MM.1S (cell line): ENCODE measurements around the gene IDH3G.

Experiments
- DNase-seq: peaks from one replicate; pipeline ENCODE4 v3.0.0-alpha.2; 2015
- H2AFZ ChIP-seq: fragments of 300-600 bp; sonication (generic); 2 replicates; pipeline ENCODE4 v1.6.0; 2016; ENCODE audit warnings: antibody characterized with exemption, low read length
- H3F3A ChIP-seq: fragments of 300-600 bp; sonication (generic); 2 replicates; pipeline ENCODE4 v1.6.1; 2016; ENCODE audit warnings: mild to moderate bottlenecking, antibody characterized with exemption, low read length, moderate library complexity, mixed read lengths; ENCODE audit not compliant: insufficient read depth
- H3K27ac ChIP-seq: fragments of 300-600 bp; sonication (generic); 2 replicates; pipeline ENCODE4 v1.5.1; 2016; ENCODE audit warnings: mild to moderate bottlenecking, low read length
- H3K27me3 ChIP-seq: fragments of 300-600 bp; sonication (generic); replicated peaks from 2 replicates; pipeline ENCODE4 v1.6.0; 2016; ENCODE audit warnings: low read length; ENCODE audit not compliant: insufficient read depth
- H3K36me3 ChIP-seq: fragments of 300-600 bp; sonication (generic); replicated peaks from 2 replicates; pipeline ENCODE4 v1.6.1; 2016; ENCODE audit warnings: mild to moderate bottlenecking, low read length, mixed read lengths; ENCODE audit not compliant: insufficient read depth
- H3K4me1 ChIP-seq: fragments of 300-600 bp; sonication (generic); 2 replicates; pipeline ENCODE4 v1.6.1; 2016; ENCODE audit warnings: low read length, mixed read lengths
- H3K4me2 ChIP-seq: fragments of 300-600 bp; sonication (generic); 2 replicates; pipeline ENCODE4 v1.6.0; 2016; ENCODE audit warnings: low read depth, low read length
- H3K4me3 ChIP-seq: fragments of 300-600 bp; sonication (generic); 2 replicates; pipeline ENCODE4 v1.5.1; 2016; ENCODE audit warnings: low read length, mixed read lengths
- H3K79me2 ChIP-seq: fragments of 300-600 bp; sonication (generic); 2 replicates; pipeline ENCODE4 v1.6.1; 2016; ENCODE audit warnings: mixed run types, low read length, mixed read lengths
- H3K9ac ChIP-seq: fragments of 300-600 bp; sonication (generic); 2 replicates; pipeline ENCODE4 v1.6.1; 2016; ENCODE audit warnings: low read length, mixed read lengths
- H3K9me2 ChIP-seq: fragments of 300-600 bp; sonication (generic); replicated peaks from 2 replicates; pipeline ENCODE4 v1.6.1; 2016; ENCODE audit warnings: mild to moderate bottlenecking, low read length, mixed read lengths; ENCODE audit not compliant: insufficient read depth
- H3K9me3 ChIP-seq: fragments of 300-600 bp; sonication (generic); replicated peaks from 2 replicates; pipeline ENCODE4 v1.6.1; 2016; ENCODE audit warnings: mild to moderate bottlenecking, low read length, mixed read lengths; ENCODE audit not compliant: insufficient read depth
- H4K20me1 ChIP-seq: fragments of 300-600 bp; sonication (generic); 2 replicates; pipeline ENCODE4 v1.6.1; 2016; ENCODE audit warnings: mild to moderate bottlenecking, low read length, moderate library complexity, mixed read lengths; ENCODE audit not compliant: insufficient read depth
- EZH2 ChIP-seq: fragments of 300-600 bp; sonication (generic); optimal IDR thresholded peaks from 2 replicates; pipeline ENCODE3; 2017; ENCODE audit warnings: low read depth, mild to moderate bottlenecking, antibody characterized with exemption, low read length, mixed read lengths
- EZH2phosphoT487 ChIP-seq: fragments of 300-600 bp; sonication (generic); IDR thresholded peaks from 2 replicates; pipeline ENCODE4 v1.6.1; 2018; ENCODE audit warnings: antibody characterized with exemption, low read length
- TF ChIP-seq, protein P1 (sequence below): fragments of 300-600 bp; sonication (generic); IDR thresholded peaks from 2 replicates; pipeline ENCODE4 v1.5.1; 2016; ENCODE audit warnings: antibody characterized with exemption, low read length, mixed read lengths

IDH3G gene

DNA sequence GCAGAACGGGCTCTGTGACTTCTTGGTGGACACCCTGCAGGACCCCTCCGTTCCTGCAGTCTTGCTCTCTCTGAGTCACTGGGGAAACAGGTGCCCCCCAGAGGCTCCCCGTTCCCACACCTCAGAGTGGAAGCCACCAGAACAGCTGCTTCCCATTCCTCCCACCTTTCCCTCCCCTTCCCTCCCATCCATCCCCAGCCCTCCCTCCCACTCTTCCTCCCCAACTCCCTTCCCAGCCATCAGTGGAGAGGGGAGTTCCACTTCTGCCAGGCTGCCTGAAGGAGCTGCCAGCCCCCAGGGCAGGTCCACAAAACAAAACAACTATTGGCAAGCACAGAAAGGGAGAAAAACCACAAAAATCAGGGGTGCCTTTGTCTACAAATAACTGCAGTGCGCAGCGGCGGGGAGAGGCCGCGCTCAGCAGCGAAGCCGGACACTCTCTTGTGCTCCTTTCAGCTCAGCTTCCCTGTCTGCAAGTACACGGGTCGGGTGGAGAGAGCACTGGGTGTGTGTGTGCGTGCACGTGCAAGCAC is 8.4 kb upstream of the IDH3G start:
- Histone ChIP-seq H3K9ac (no peak overlapping the region), H3K27me3 (peaks cover 16% of the 10 kb centered on the region), H3K4me1 (no peaks in the 10 kb centered on the region), H3K36me3 (no peaks in the 10 kb centered on the region), H3K9me3 (no peaks in the 10 kb centered on the region), H4K20me1 (no peaks in the 10 kb centered on the region), H3K9me2 (no peaks in the 10 kb centered on the region), H3F3A (no peaks in the 10 kb centered on the region), H3K79me2 (no peaks in the 10 kb centered on the region), H2AFZ (no peak overlapping the region), H3K4me3 (no peak overlapping the region), H3K4me2 (no peak overlapping the region), H3K27ac (no peak overlapping the region)
- no peak for DNase-seq
- TF ChIP-seq EZH2phosphoT487: no peak
- TF ChIP-seq EZH2: no peak
- TF ChIP-seq, protein P1, sequence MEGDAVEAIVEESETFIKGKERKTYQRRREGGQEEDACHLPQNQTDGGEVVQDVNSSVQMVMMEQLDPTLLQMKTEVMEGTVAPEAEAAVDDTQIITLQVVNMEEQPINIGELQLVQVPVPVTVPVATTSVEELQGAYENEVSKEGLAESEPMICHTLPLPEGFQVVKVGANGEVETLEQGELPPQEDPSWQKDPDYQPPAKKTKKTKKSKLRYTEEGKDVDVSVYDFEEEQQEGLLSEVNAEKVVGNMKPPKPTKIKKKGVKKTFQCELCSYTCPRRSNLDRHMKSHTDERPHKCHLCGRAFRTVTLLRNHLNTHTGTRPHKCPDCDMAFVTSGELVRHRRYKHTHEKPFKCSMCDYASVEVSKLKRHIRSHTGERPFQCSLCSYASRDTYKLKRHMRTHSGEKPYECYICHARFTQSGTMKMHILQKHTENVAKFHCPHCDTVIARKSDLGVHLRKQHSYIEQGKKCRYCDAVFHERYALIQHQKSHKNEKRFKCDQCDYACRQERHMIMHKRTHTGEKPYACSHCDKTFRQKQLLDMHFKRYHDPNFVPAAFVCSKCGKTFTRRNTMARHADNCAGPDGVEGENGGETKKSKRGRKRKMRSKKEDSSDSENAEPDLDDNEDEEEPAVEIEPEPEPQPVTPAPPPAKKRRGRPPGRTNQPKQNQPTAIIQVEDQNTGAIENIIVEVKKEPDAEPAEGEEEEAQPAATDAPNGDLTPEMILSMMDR: no peak

DNA sequence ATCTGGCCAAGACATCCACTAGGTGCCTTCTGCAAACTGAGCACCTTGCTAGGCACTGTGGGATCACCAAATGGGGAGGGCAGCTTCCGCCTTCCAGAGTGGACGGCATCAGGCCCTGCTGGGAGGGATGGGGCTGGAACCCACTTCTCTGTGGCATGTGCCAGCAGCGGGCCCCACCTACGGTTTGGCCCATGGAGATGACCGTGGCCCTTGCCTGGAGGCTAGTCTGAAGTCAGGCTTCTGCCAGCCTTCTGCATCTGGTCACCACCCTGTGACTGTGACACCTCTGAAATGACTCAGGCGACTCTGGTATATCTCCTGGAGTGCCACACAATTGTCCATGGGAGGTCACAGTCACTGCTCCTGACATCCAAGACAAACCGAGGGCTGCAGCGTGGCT is 7.5 kb upstream of the IDH3G start:
- no peak overlapping the region for H3K27ac ChIP-seq
- H3K27me3 ChIP-seq: peaks cover 9% of the 10 kb centered on the region; the same call in 1 of the 2 replicates
- TF ChIP-seq EZH2 (no peak), EZH2phosphoT487 (no peak)
- TF ChIP-seq, protein P1: no peak
- H2AFZ ChIP-seq: no peak overlapping the region
- no peak for DNase-seq
- H4K20me1 ChIP-seq: no peaks in the 10 kb centered on the region
- no peak overlapping the region for H3K4me3 ChIP-seq
- H3K4me2 ChIP-seq: no peak overlapping the region
- no peaks in the 10 kb centered on the region for H3K9me2 ChIP-seq
- H3K9ac ChIP-seq: no peak overlapping the region
- no peaks in the 10 kb centered on the region for H3K4me1 ChIP-seq
- H3K9me3 ChIP-seq: no peaks in the 10 kb centered on the region
- no peaks in the 10 kb centered on the region for H3F3A ChIP-seq
- H3K36me3 ChIP-seq: no peaks in the 10 kb centered on the region
- H3K79me2 ChIP-seq: no peaks in the 10 kb centered on the region

DNA sequence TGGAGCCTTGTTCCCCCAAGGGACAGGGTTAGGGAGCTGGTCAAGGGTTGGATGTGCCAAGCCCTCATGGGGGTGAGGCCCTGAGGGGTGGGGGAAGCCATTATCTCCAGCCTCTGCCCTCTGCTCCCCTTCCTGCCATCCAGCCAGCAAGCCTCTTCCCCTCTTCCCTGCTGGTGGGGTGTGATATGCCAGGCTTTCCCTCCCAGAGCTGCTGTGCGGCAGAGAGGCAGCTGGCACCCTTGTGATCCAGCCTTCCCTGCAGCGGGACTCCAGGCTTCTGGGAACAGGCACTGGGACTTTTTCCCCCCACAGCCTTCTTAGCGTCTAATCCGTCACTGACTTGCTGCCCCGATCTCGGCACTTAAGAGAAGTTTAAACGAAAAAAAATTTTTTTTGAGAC is 6.6 kb upstream of the IDH3G start:
- no peaks in the 10 kb centered on the region for H3K9me3 ChIP-seq
- no peak for DNase-seq

More for the DNA sequence above, 6.6 kb upstream of the IDH3G start:
- no peaks in the 10 kb centered on the region for H3F3A ChIP-seq
- H2AFZ ChIP-seq: no peak overlapping the region
- no peak overlapping the region for H3K4me2 ChIP-seq
- no peaks in the 10 kb centered on the region for H4K20me1 ChIP-seq
- no peak overlapping the region for H3K27ac ChIP-seq
- H3K9ac ChIP-seq: no peak overlapping the region
- no peaks in the 10 kb centered on the region for H3K27me3 ChIP-seq
- H3K4me3 ChIP-seq: no peak overlapping the region
- H3K79me2 ChIP-seq: peaks cover 7% of the 10 kb centered on the region
- no peaks in the 10 kb centered on the region for H3K4me1 ChIP-seq
- TF ChIP-seq, protein P1: no peak
- TF ChIP-seq EZH2 (no peak), EZH2phosphoT487 (no peak)
- H3K9me2 ChIP-seq: no peaks in the 10 kb centered on the region
- no peaks in the 10 kb centered on the region for H3K36me3 ChIP-seq
